Motor neuron (in vitro differentiated cells): ENCODE data around the gene PREX1. TPM values are rescaled to one million over a fixed set of nuclear protein-coding genes. Genes with fewer than 3 reads are reported as not detected.

Source experiments
- total RNA-seq, 8 experiments: library from RNA; unstranded; fragments of 300-600 nt; gene quantifications; 2 replicates each; pipeline versions ENCODE4 v1.2.3 to v1.2.4, GENCODE V29; 2022

PREX1 gene
- total RNA-seq, 8 experiments from 2014 or later = 10.1 to 54.9 (median 27.0) TPM

Other genes with a start within 250 kb of the PREX1 start
- gene ARFGEF2, start 93.7 kb upstream of the PREX1 start, total RNA-seq = 10 to 100 TPM; 13.1 to 34.3 (median 23.9) TPM
- 100 to 1,000 TPM in 2 of 8 experiments, 10 to 100 TPM in 6; 44.5 to 134 (median 66.9) TPM for gene CSE1L, start 218.3 kb upstream of the PREX1 start, total RNA-seq